DOHH2 (cell line): Measurements from ENCODE around the gene AGT.

Experiments
- H3F3A ChIP-seq: fragments of 200-600 bp; sonication (generic), shearing (Covaris generic); 2 replicates; pipeline ENCODE4 v1.6.0; 2016; ENCODE audit warnings: antibody characterized with exemption, mild to moderate bottlenecking; ENCODE audit not compliant: control insufficient read depth, insufficient read depth
- H3K27ac ChIP-seq: fragments of 200-600 bp; sonication (generic); 2 replicates; pipeline ENCODE4 v1.5.1; 2014; ENCODE audit warnings: low read depth, mild to moderate bottlenecking, low read length, moderate library complexity
- H3K27me3 ChIP-seq: fragments of 200-600 bp; sonication (generic); 2 replicates; pipeline ENCODE4 v1.6.1; 2014; ENCODE audit warnings: mild to moderate bottlenecking, low read length, mixed read lengths; ENCODE audit not compliant: control insufficient read depth
- H3K36me3 ChIP-seq: fragments of 200-600 bp; sonication (generic); 2 replicates; pipeline ENCODE4 v1.6.1; 2014; ENCODE audit warnings: mild to moderate bottlenecking, low read length, moderate library complexity, mixed read lengths; ENCODE audit not compliant: control insufficient read depth
- H3K4me1 ChIP-seq: fragments of 200-600 bp; sonication (generic); 2 replicates; pipeline ENCODE4 v1.6.1; 2014; ENCODE audit warnings: mild to moderate bottlenecking, low read length, mixed read lengths; ENCODE audit not compliant: control insufficient read depth
- H3K4me2 ChIP-seq: fragments of 200-600 bp; sonication (generic); 2 replicates; pipeline ENCODE4 v1.6.0; 2014; ENCODE audit warnings: mild to moderate bottlenecking, low read length, moderate library complexity
- H3K4me3 ChIP-seq: fragments of 200-600 bp; sonication (generic); 2 replicates; pipeline ENCODE4 v1.5.1; 2014; ENCODE audit warnings: mild to moderate bottlenecking, low read length, mixed read lengths
- H3K79me2 ChIP-seq: fragments of 200-600 bp; sonication (generic); 2 replicates; pipeline ENCODE4 v1.6.1; 2014; ENCODE audit warnings: mild to moderate bottlenecking, low read length, mixed read lengths; ENCODE audit not compliant: control insufficient read depth
- H3K9me2 ChIP-seq: fragments of 200-600 bp; sonication (generic); replicated peaks from 2 replicates; pipeline ENCODE4 v1.6.1; 2014; ENCODE audit warnings: mild to moderate bottlenecking, low read length, mixed read lengths; ENCODE audit not compliant: control insufficient read depth
- H3K9me3 ChIP-seq: fragments of 200-600 bp; sonication (generic); 2 replicates; pipeline ENCODE4 v1.6.1; 2014; ENCODE audit warnings: antibody characterized with exemption, low read length, mixed read lengths; ENCODE audit not compliant: control insufficient read depth, insufficient read depth
- H4K20me1 ChIP-seq: fragments of 200-600 bp; sonication (generic); 2 replicates; pipeline ENCODE4 v1.6.0; 2014; ENCODE audit warnings: low read depth, mild to moderate bottlenecking, antibody characterized with exemption, low read length, moderate library complexity; ENCODE audit not compliant: control insufficient read depth, insufficient read depth
- CTCF ChIP-seq: fragments of 200-600 bp; sonication (generic); IDR thresholded peaks from one replicate; pipeline ENCODE4 v1.5.1; 2014; ENCODE audit warnings: antibody characterized with exemption, mild to moderate bottlenecking, low read depth, low read length; ENCODE audit not compliant: poor library complexity, severe bottlenecking
- EZH2phosphoT487 ChIP-seq: fragments of 200-600 bp; sonication (generic); IDR thresholded peaks from 2 replicates; pipeline ENCODE4 v1.6.1; 2017; ENCODE audit warnings: borderline replicate concordance, mild to moderate bottlenecking, antibody characterized with exemption, low read length, moderate library complexity, mixed read lengths

The AGT gene

GRCh38 chr1:230749635-230750034 lies 35.7 kb upstream of the AGT start:
- Histone ChIP-seq H3K4me1 (peaks cover 17% of the 10 kb centered on the region), H4K20me1 (no peaks in the 10 kb centered on the region), H3K79me2 (no peaks in the 10 kb centered on the region), H3K27ac (no peak overlapping the region), H3K4me2 (no peak overlapping the region), H3K27me3 (no peaks in the 10 kb centered on the region), H3K36me3 (no peaks in the 10 kb centered on the region), H3K9me3 (no peaks in the 10 kb centered on the region), H3K4me3 (no peak overlapping the region), H3F3A (no peaks in the 10 kb centered on the region), H3K9me2 (no peaks in the 10 kb centered on the region)
- no peak for TF ChIP-seq CTCF
- no peak for TF ChIP-seq EZH2phosphoT487

- no peaks in the 10 kb centered on the region for H3K79me2 ChIP-seq
- H3K4me3 ChIP-seq, result no peak overlapping the region
- 0 out of 2 replicates have a peak overlapping the region, but pooled peaks have one; percentile 5 for H3K4me2 ChIP-seq
These were observed 35.2 kb upstream of the AGT start for GRCh38 chr1:230749150-230749549.

DNA sequence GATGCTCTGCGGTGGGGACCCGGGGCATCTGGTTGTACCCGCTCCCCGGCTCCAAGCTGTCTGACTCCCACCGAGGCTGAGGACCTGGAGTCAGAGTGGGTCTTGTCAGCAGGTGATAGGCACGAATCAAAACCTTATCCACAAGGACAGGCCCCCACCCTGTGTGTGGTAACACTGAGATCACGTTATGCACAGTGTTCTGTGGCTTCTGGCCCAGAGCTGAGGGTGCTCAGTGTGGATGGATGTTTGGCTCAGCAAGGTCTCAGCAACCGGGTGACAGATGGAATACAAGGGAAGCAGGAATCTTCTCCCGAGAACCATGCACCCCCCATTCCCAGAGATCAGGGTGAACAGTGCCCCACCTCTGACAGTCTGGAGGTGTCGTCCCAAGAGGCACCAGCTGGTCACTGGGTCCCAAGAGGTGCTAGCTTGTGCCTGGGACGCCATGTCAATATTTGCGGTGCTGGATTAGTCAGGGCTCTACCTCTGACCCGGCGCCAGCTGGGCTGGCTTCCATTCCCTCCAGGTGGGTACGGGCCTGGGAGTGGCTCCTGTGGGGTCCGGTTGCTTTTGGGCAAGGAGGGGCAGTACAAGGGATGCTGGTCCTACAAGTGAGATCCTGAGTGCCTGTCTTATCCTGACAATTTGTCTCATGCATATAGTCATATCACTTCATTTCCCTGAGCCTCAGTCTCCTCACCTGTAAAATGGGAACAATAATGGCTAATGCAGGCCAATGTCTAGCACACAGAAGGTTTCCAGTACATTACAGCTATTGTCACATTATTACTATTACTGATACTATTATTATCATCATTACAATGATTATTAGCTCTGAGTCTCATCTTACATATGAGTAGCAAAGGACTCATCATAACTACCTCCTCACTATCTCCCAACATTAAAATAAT lies 34.2 kb upstream of the AGT start:
- Histone ChIP-seq H4K20me1 (no peaks in the 10 kb centered on the region), H3K27ac (no peak overlapping the region), H3K4me3 (no peak overlapping the region), H3K9me3 (no peaks in the 10 kb centered on the region), H3K27me3 (no peaks in the 10 kb centered on the region), H3K79me2 (no peaks in the 10 kb centered on the region), H3K4me1 (peaks cover 10% of the 10 kb centered on the region), H3K9me2 (no peaks in the 10 kb centered on the region), H3F3A (no peaks in the 10 kb centered on the region), H3K4me2 (no peak overlapping the region), H3K36me3 (no peaks in the 10 kb centered on the region)
- TF ChIP-seq CTCF (no peak), EZH2phosphoT487 (no peak)

More at GRCh38 chr1:230749150-230749549, 35.2 kb upstream of the AGT start:
- Histone ChIP-seq H3F3A (no peaks in the 10 kb centered on the region), H3K27me3 (no peaks in the 10 kb centered on the region), H3K36me3 (no peaks in the 10 kb centered on the region), H3K9me2 (no peaks in the 10 kb centered on the region), H4K20me1 (no peaks in the 10 kb centered on the region), H3K4me1 (peaks cover 17% of the 10 kb centered on the region), H3K9me3 (no peaks in the 10 kb centered on the region), H3K27ac (no peak overlapping the region)
- TF ChIP-seq EZH2phosphoT487, result no peak

GRCh38 chr1:230747127-230747730 lies 33.3 kb upstream of the AGT start, which contains the start of gene CAPN9:
CAPN9 (plus strand) TSS chr1:230747388; CDS start chr1:230747497, 109 bp downstream.
- Histone ChIP-seq H3K79me2 (no peaks in the 10 kb centered on the region), H4K20me1 (no peaks in the 10 kb centered on the region), H3K4me2 (no peak within 1 kb of the TSS), H3K9me2 (no peaks in the 10 kb centered on the region), H3K36me3 (no peaks in the 10 kb centered on the region), H3K27me3 (no peaks in the 10 kb centered on the region), H3F3A (no peaks in the 10 kb centered on the region), H3K27ac (no peak within 1 kb of the TSS), H3K9me3 (no peaks in the 10 kb centered on the region), H3K4me1 (peaks cover 10% of the 10 kb centered on the region), H3K4me3 (no peak within 1 kb of the TSS)
- no peak for TF ChIP-seq EZH2phosphoT487
- no peak for TF ChIP-seq CTCF
